NCI-H1417 treated with DMSO at 0.1 percent for 48 hours (cell line): ENCODE data around the gene PROK1.

Experiments
- DNase-seq: peaks from one replicate; lab custom pipeline; 2025; lab: John Stamatoyannopoulos, UW

PROK1 gene

DNA sequence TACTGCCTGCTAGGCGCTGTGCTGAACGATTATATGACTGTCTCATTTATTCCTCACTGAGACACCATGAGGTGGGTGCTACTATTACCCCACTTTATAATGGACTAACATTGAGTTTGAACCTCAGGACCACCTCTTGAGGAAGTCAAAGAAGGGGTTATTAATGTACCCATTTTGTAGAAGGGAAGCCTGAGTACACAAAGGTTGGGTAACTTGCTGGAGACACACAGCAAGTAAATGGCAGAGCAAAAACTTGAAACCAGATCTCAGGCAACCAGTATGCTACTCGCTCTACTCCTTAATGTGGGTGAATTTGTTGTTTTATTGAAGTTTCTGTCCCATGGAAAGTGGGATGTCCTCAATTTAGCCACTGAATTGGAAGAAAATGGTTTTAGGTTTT, 37.9 kb downstream of the PROK1 start:
- DNase-seq = no peak

- no peak for DNase-seq
These were observed 38.5 kb downstream of the PROK1 start for GRCh38 chr1:110489406-110489805.

DNA sequence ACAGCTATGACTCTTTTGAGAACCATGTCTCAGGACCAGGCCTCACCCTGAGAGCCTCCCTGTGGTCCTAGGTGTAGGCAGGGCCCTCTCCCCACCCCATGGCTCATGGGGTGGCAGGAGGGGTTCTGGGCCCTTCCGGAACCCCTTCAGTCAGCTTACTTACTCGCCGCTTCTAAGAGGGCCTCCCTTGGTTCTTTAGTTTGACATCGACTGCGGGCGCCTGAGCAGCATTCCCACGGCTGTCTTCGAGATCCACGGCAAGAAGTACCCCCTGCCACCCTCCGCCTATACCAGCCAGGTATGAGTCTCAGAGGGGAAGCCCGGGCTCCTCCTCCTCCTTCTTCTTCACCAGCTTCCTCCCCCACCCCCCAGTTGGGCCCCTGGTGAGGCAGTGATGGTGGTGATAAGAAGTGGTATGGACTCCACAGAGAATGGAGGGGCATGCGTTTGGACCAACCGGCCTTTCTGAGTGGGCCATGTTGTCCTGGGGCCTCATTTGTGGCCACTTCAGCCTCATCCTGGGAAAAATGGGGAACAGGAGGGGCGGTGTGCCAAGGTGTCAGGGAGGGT, 39.1 kb downstream of the PROK1 start:
- no peak for DNase-seq

DNA sequence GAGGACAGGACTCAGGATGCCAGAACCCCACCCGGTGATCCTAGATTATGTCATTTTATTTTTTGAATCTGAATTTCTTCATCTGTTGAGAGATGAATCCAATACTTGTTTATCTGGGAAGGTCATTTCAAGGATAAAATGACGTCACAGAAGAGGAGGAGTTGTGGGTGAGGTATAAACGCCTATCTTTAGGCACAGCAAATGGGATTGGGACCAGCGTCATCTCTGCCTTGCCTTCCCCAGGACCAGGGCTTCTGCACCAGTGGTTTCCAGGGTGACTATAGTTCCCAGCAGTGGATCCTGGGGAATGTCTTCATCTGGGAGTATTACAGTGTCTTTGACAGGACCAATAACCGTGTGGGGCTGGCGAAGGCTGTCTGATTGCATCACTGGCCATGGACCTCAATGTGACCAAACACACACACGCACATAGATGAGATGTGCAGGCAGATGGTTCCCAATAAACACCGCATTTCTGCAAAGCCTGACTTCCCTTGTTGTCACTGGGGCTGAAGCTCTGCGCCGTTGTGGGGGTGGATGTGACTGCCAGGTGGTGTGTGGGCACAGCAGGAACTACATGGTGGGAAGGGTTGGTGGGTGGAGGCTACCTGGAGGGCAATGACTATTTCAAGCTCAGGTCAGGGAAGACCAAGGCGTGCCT, 40.0 kb downstream of the PROK1 start:
- no peak for DNase-seq

- no peak for DNase-seq
These were observed 41.6 kb downstream of the PROK1 start for GRCh38 chr1:110492573-110492972.

- DNase-seq = no peak
These were observed 42.2 kb downstream of the PROK1 start for GRCh38 chr1:110493059-110493699.

DNA sequence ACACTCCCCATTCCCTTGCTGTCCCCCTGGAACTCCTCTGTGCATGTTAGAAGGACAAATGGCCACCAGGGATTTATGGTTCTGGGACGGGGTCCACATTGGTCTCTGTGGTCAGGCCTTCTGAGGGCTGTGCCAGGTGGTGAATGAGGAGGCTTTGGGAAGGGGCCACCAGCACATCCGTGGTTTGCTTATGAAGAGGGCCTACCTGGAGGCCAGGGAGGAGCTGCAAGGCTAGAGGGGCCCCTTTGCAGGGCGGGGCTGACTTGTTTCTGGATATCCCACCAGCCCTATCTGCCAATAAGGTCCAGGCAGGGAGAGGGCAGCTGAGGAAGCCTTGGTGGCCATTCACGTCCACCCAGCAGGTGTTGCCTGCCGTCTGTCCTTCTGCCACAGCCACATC, 43.1 kb downstream of the PROK1 start:
- DNase-seq = no peak

DNA sequence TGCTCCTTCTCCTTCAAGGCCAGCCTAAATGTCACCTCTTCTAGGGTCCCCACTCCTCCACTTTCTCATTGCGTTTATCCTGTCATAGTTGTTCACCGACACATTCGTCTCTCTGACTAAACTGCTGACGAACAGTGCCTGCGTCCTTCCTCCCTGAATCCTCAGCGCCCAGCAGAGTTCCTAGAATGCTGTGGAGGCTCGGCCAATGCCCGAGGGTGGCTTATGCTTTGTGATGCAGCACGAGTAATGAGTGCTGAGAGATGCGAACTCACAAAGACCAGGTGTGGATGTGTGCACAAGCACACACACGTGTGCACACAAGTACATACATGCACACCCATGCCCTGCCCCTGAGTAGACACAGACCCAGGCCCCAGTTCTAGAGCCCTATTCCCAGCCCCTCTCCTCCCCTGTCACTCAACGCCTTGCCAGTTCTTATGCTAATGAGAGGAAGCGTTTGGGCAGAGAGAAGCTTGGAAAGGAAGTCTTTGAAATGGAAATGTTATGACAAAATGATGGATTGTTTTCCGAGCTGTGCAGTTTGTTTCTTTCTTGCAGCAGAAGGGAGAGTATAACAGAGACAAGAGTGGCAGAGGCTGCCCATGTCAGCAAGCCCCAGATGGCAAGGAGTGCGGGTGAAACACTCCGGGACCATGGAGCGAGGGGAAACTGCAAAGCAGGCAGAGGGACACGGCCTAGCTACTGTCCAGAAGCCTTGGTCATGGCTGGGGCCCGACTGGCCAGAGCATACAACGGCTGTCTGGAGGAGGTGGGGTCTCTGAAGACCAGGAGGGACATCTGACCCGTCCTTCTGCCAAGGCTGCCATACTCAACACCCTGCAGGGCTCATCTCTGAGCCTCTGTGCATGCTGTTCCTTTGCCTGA, 43.8 kb downstream of the PROK1 start:
- no peak for DNase-seq

- no peak for DNase-seq
These were observed 45.1 kb downstream of the PROK1 start for GRCh38 chr1:110495926-110496600.

- DNase-seq = no peak
These were observed 47.3 kb downstream of the PROK1 start for GRCh38 chr1:110498270-110498669.

- DNase-seq = no peak
These were observed 50.7 kb downstream of the PROK1 start for GRCh38 chr1:110501488-110502132.

DNA sequence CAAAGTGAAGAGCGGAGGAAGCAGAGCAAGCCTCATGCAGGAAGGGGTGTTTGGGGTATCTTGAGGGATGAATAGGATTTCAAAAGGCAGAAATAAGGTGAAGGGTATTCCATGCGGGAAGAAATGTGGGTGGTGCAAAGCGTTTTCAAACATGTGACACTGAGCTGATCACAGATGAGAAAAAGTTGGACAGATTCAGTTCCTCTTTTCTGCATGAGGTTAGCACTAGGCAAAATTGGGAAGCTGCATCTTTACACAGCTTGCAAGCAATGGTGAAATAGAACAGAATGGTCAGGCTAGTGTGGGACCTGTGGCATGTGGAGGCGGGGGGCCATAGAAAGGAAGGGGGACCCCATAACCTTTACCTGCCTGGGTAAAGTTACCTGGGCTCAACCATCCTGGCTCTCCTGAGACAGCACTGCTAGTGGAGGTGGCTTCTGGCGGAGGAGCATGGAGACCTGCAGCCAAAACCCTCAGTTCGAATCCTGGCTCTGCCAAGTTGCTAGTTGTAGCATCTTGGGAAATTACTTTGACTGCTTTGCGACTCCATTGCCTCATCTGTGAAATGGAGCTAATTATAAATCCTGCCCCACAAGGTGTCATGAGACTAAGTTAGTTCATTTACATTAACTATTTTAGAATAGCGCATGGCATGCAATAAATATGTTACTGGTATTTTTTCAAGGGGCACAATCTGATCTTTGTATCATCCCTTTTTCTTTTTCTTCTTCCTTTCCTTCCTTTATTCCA, 51.6 kb downstream of the PROK1 start:
- DNase-seq = no peak

DNA sequence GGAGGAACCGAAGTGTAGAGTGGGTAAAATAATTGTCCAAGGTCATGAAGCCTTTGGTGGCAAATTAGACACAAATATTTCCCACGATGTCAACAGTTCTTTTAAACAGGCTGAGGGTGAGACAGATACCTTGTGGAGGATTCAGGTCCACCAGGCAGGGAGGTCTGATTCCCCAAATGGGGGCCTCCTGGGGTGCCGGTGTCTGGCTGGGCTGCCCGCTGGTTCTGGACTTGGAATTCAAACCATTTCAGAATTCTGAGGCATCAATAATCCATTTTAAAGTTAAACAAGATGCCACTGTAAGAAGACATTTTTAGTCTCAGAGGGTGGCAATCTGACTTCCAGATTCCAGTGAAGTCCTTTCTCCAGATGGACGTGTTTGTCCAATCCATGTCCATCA, 52.5 kb downstream of the PROK1 start:
- no peak for DNase-seq

DNA sequence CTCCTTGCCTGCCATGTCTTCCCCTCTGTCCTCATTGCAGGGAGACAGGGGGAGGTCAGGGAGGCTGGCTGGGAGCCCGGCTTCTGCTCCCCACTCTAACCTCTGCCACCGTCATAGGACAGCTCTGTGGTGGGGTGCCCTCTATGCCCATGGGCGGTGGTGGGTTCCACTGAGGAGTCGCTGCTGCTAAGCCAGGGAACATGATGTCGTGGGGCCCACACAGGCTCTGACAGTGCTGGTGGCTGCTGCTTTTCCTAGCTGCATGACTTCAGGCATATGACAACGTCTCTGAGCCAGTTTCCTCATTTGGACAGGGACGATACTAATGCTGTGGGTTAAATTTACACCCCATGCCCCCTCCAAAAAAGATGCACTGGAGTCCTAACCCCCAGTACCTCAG, 53.3 kb downstream of the PROK1 start:
- DNase-seq = no peak

GRCh38 chr1:110505596-110505995, 54.6 kb downstream of the PROK1 start:
- no peak for DNase-seq

- no peak for DNase-seq
These were observed 55.6 kb downstream of the PROK1 start for GRCh38 chr1:110506541-110506940.
